ENCODE data around the gene POFUT2.

POFUT2 gene

GRCh38 chr21:45281411-45282282 lies 6.0 kb downstream of the POFUT2 start:
- DNase-seq, result no peak

DNA sequence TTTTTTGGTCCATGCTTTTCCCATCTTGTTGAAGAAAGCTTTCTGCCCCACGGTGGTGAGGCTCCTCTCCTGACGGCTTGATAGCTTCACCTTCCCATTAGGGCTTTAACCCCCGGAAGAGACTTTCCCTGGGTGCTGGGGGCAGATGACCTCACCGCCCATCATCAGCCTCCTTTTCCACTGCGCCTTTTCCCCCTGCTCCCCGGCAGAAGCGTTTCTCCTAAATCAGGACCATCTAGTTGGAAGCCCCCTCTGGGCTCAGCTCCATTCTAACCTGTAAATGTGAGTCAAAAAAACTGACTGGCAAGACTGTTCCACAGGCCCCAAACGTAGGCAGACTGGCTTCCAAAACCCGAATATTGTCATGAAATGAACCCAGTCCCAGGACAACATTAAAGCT lies 6.7 kb downstream of the POFUT2 start:
- DNase-seq, result no peak

GRCh38 chr21:45280178-45280821 lies 7.4 kb downstream of the POFUT2 start:
- DNase-seq, result no peak

DNA sequence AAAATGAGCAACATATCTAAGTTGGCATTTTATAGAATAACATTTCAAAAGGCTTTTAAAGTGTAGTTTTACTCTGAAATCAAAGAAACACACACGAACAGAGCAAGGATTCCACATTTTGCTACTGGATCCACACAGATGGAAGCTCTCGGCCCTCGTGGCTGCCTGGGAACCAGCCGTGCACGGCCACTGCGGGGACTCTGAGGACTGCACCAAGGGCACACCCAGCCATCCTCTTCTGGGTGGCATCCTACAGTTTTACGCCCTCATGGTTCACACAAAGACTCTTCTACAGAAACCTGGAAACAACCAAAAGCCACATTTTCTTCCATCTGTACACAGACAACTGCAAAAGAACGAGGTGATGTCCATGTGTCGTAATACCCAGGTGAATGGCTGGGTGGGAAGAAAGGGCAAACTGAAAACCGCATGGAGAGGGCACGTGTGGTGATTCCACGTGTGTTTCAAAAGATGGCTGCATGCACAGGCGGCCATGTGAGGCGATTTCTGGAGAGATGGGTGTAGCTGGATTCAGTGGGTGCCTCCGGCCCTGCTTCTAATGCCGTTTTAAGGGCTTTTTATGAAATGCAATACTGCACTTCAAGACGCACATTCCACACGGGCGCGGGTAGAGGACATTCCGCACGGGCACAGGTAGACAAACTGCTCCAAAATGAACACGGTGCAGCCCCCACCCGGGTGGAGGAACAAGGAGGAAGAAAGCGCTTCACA lies 8.1 kb downstream of the POFUT2 start:
- DNase-seq, result no peak

GRCh38 chr21:45278156-45278911 lies 9.4 kb downstream of the POFUT2 start:
- no peak for DNase-seq

GRCh38 chr21:45277101-45278045 lies 10.3 kb downstream of the POFUT2 start:
- DNase-seq, result no peak

GRCh38 chr21:45276596-45276995 lies 11.1 kb downstream of the POFUT2 start:
- DNase-seq, result no peak

GRCh38 chr21:45270306-45270821 lies 17.3 kb downstream of the POFUT2 start:
- no peak for DNase-seq

DNA sequence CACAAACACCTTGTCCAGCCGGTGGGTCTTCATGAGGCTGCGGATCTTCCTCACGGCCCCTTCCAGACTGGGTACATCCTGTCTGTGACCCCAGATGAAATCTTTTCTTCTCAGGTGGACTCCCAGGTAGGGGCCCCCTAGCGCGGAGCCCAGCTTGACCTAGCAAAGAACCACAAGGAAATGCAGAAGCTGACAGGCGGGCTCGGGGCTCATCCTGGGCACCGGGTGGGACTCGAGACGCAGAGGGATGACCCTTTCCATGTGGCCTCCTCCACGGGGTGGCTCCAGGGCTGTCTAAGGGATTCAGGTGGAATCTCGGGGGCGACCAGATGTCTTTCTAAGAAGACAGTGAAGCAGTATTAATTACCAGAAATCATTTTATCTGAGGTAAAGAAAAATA lies 17.8 kb downstream of the POFUT2 start:
- no peak for DNase-seq

DNA sequence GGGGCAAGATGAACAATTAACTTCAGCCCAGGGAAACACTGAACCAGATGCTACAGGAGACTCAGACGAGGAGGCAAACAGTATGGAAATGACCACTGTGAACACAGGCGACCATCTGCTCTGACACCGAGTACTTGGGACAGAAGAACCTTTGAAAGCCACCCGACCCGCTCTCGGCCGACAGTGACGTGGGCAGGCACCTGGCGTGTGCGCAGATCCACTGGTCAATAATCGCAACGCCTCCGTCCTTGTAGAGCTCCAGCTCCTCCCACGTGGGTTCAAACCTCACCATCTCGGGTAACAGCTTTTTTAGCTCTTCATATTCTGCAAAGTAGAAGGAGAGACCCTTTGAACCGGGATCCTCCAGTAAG lies 20.3 kb downstream of the POFUT2 start:
- no peak for DNase-seq

- no peak for DNase-seq
Observed at GRCh38 chr21:45266518-45267389, 20.9 kb downstream of the POFUT2 start.

DNA sequence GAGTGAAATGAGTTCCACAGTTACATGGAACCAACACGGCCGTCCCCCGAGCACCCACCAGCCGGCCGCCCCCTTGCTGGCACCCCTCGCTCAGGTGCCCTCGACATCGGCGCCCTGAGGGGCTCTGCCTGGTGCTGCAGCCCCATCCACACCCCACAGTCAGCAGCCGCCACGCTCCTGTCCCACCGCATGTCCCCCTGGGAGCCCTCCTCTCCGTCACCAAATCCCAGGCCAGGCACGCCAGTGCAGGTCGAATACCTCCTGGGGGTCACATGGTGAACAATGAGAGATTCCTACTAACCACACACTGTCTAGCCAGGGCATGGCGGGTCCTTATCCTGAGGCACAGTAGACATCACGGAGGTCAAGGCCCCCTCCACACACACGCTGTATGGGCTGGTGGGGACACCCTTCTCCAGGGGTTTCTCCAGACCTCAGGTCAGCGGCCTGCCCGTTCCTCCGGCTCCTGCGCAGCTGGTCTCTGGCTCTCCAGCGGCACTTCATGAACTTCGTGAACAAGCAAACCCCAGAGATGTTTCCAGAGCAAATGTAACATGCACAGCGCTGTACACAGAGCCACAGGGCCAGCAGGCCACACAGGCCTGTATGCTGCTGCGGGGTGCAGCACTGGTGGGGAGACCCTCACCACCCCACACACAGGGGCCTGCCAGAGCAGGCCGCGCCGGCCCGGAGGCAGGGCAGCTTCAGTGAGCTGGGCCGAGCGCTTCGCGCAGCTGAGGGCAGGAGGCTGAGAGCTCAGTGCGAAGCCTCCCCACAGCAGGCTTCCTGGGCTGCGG lies 21.8 kb downstream of the POFUT2 start:
- DNase-seq, result no peak

- no peak for DNase-seq
Observed at GRCh38 chr21:45264912-45265515, 22.7 kb downstream of the POFUT2 start.

GRCh38 chr21:45264146-45264911 lies 23.4 kb downstream of the POFUT2 start:
- DNase-seq, result no peak

GRCh38 chr21:45263534-45263933 lies 24.2 kb downstream of the POFUT2 start:
- no peak for DNase-seq

DNA sequence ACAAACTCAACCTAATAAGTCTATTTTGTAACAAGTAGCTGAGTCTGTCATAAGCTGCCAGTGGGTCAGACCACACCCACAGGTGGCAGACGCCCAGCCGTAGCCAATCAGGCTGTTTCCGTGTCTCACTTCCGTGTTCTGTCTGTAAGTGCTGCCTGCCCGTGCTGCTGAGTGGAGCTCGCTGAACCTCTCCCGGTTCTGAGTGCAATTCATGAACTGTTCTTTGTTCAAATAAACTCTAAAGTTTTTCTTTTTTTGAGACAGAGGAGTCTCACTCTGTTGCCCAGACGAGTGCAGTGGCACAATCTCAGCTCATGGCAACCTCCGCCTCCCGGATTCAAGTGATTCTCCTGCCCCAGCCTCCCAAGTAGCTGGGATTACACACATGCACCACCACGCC lies 25.1 kb downstream of the POFUT2 start:
- no peak for DNase-seq

- DNase-seq, result no peak
Observed at GRCh38 chr21:45262041-45262581, 25.6 kb downstream of the POFUT2 start.

- no peak for DNase-seq
Observed at GRCh38 chr21:45261093-45261492, 26.6 kb downstream of the POFUT2 start.
